T-helper 2 cell (primary cell): Measurements from ENCODE around the gene XRCC3.

ENCODE experiments used
- DNase-seq, 5 experiments: peaks; one replicate each; pipeline versions ENCODE4 v3.0.0 to v3.0.0-alpha.2; 2012 to 2022

Gene XRCC3

DNA sequence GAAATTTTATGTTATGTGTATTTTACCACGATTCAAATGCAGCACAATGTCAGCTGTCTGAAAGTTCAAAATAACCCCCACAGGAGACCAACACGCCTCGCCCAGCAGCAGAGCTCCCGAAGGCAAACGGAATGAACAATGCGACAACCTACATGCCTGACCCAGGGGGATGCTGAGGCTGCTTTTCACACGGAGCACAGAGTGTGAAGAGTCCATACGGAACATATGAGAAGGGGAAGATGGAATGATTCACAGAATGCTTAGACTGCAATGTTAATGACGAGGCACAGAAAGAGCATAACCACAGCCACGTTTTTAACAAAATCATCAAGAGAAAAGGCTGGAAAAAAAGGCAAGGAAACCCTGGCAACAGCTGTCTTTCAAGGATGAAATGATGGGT, 22.9 kb upstream of the XRCC3 start:
- no peak for DNase-seq

DNA sequence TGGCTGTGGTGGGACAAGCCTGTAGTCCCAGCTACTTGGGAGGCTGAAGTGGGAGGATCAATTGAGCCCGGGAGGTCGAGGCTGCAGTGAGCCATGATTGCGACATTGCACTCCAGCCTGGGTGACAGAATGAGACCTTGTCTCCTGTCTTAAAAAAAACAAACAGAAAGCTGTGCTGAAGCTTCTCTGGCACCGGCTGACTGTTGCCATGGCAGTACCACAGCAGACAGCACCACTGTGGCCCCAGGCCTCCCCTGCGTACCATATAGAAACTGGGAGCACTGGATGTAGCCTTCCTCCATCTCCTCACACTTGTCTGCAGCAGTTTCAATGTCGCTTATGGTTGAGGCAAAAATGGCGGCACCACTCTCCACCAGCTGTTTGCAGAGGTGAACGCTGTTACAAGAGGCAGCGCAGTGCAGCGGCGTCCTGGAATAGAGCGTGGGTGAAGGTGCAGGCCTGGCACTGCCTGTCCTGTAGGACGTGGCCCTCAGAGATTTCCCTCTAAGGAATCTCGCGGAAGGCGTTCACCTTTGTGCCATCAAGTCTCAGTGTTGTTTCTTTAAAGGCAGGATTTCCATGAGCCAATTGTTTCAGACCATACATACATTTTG, 22.3 kb upstream of the XRCC3 start:
- no peak for DNase-seq

DNA sequence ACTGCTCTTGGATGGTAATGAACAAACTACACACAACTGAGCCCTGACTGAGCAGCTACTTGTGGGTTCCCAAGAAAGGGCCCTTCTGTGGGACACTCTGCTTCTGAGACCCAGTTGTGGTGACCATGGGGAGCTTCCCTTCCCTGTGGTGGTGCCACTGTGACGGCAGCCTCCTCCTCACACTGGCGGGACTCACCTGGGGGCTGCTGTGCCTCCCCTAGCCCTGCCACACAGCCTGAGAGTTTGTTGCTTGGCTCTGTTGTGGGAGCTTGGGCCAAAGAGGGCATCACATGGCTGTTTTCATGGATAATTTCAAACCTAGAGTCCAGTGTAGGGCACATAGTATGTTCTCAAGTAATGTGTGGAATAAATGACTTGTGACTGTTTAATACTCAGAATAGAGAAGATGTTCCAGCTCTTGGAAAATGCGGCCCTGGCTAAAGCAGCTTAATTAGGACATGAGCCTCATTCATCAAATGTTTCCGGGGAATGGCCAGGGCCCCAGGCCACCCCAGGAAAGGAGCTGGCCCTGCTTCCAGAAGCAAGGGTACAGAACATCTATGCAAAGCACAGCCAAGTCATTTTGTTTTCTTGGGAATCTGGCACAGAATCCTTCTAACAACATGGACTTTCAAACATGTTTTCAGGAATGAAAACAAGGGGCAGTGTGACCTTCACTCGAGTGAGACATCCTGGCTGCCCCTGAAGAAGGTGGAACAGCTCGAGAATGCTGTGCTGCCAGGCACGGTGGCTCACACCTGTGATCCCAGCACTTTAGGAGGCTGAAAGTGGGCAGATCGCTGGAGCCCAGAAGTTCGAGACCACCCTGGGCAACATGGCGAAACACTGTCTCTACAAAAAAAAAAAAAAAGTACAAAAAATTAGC, 21.5 kb upstream of the XRCC3 start:
- DNase-seq = no peak

DNA sequence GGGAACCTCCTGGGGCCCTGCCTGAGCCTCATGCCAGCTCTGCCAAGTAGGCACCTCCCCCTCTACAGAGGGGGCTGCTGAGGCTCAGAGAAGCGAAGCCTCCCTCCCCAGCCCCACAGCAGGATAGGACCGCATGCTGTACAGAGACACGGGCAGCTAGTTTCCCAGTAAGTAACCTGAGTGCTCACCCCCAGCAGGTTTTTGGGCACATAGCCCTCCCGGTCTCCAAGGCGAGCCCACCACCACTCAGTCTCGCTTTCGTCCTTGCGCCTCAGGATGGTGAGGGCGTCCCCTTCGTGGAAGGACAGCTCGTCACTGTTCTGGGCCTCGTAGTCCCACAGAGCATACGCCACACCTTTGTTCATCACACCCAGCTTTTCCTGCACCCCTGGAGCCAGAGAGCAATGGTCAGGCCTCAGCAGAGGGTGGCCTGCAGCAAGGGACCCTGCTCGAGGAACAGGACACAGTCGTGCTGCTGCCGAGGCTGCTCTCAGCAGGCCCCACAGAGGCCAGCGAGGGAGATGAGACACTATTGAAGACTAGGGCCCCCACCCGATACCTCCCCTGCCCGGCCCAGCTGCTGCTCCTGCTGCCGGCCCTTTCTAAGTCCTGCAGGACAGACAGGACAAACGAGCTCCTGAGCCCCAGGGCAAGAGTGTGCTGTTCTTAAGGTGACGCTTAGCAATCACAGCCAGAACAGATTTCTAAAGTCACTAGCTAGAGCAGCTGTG, 20.7 kb upstream of the XRCC3 start:
- no peak for DNase-seq

GRCh38 chr14:103735439-103735814, 20.2 kb upstream of the XRCC3 start:
- DNase-seq = no peak

- DNase-seq = no peak
These were observed 19.8 kb upstream of the XRCC3 start for GRCh38 chr14:103735022-103735421.

- DNase-seq = no peak
These were observed 19.0 kb upstream of the XRCC3 start for GRCh38 chr14:103734081-103734888.

- no peak for DNase-seq
These were observed 18.4 kb upstream of the XRCC3 start for GRCh38 chr14:103733651-103734050.

DNA sequence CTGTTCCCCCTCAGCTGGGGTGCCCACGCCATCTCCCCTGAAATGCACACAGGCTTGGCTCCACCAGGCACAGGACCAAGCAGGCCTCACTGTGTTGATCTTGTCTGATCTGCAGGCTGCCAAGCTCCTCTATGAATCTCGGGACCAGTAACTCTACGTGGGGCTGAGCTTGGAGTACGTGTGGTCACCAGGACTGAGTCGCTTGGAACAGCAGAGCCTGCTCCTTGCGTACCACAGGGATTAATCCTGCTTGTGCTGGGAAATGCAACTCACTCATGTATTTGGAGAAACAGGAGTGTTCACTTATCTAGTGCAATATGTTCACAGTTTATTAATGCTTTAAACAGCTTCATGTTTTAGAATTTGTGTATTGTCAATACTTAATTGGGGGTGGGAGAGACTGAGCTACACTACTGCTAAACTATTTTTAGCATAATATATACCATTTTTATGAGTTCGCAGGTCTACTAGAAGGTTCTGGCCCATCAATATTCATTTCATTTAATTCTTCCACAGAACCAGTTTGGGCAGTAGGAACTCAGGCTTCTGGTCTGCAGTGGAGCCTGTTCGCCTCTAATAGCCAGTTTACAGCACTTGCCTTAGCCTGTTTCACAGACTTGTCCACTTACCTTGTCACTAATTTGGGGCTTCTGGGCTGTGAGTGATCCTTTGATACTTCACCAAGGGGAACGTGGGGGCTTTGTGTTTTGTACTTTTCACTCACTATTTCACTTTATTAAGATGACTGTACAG, 17.8 kb upstream of the XRCC3 start:
- no peak for DNase-seq

DNA sequence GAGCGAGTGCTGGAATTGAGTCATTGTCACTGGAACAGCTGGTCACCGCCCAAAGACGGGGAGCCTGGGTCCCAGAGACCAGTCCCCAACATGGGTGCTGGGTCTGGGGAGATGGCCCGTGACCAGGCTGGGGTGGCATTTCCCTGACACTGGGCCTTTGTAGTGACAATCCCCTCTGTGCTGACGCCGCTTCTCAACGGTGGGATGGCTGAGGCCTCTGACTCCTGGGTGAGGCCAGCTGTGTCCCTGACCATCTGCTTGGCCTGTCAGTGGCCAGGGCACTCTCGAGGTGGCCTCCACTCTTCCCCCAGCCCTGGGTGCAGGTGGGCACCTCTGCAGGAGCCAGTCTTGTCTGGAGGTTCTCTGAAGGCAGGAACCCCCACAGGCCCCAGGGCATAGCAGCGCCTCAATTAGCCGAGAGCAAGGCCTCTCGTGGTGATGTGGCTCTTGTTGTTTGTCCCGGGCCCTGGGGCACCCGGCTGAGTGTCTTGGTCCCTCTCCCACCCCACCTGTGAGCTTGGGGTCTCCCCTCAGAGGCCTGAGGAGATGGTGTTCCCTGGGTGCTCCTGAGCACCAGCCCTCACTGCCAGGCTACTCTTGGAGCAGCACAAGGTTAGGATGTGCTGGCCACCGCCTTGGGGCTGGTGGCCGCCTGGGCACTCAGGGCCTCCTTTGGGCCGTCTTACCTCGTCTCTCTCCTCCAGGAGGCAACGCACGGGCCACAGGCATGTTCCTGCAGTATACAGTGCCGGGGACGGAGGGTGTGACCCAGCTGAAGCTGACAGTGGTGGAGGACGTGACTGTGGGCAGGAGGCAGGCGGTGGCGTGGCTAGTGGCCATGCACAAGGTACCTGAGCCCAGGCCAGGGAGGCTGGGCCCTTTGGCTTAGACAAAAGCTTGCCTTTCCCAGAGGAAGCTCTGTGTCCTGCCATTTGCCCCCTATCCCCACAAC, 16.9 kb upstream of the XRCC3 start:
- DNase-seq = no peak

DNA sequence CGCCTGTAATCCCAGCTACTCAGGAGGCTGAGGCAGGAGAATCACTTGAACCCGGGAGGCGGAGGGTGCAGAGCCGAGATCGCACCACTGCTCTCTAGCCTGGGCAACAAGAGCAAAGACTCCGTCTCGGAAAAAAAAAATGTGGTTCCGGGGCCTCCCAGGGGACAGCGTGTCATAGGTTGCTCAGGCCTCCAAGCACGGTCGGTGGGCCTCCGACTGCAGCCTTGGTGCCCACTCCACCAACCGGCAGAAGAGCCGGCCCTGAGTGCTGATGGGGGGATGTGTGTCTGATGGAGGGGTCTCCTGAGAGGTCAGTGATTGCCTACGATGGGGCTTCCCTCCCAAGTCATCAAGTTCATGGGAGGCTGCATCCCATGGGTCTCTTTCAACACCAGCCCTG, 16.2 kb upstream of the XRCC3 start:
- no peak for DNase-seq

GRCh38 chr14:103730490-103731035, 15.3 kb upstream of the XRCC3 start:
- no peak for DNase-seq

GRCh38 chr14:103729496-103730448, 14.5 kb upstream of the XRCC3 start:
- no peak for DNase-seq

DNA sequence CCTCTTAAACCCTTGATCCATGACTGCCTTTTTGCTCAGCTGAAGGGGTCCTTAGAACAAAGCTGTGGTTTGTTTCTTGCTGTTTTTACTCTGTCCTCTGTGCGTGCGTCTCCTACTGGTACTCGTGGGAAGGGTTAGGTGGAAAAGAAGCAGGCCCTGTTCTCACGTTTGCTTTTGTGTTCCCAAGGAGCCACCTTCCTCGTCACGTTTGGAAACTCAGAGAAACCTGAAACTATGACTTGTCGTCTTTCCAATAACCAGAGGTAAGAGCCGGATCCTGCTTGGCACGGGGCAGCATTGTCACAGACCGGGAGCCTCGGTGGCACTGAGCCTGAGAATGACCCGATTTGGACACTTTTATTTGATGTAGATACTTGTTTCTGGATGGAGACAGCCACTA, 13.5 kb upstream of the XRCC3 start:
- no peak for DNase-seq

DNA sequence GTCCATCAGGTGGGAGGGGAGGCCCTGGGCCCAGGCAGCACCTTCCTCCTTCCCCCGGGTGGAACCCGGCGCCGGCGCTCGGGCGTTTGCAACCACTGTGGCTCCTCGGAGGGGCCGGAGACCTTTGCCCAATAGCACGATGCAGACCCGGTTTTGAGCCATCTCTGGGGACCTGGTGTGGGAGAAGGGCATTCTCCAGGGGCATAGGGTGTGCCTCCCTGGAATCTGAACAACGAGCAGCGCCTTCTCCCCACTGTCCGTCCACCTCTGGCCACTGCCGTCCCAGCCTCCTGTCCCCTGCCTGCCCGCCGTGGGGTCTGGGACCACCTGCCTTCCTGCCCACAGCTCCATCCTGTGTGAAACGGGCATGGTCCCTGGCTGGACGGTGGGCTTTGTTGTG, 12.9 kb upstream of the XRCC3 start:
- no peak for DNase-seq

DNA sequence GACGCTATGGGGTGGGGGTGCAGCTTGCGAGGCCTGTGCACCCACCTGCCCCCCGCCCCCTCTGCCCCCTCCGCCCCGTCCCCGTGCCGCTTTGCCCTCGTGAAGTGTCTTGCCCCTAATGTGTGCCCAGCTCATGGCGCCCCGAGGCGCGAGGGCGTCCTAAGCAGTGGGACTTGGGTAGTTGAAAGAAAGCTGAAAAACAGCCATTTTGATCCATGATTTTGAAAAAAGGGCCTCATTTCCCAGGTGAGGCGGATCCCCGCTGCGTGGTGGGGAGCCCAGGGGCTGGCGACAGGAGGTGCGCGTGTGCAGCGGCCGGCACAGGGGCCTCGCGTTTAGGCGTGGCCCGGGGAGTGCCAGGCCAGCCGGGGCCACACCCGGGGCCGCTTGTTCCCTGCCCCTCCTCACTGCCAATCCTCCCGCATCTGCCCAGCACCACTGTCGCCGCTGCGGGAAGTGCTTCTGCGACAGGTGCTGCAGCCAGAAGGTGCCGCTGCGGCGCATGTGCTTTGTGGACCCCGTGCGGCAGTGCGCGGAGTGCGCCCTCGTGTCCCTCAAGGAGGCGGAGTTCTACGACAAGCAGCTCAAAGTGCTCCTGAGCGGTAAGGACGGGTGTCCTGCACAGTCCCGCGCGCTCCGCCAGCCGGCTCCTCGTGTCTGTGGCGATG, 12.2 kb upstream of the XRCC3 start:
- no peak for DNase-seq

GRCh38 chr14:103726474-103726873, 11.2 kb upstream of the XRCC3 start:
- DNase-seq = no peak

- no peak for DNase-seq
These were observed 10.6 kb upstream of the XRCC3 start for GRCh38 chr14:103725739-103726395.
